IMR-90 (cell line): ENCODE results near the gene SSTR1. TPM values are rescaled to one million over a fixed set of nuclear protein-coding genes. Genes with fewer than 3 reads are reported as not detected.

Source experiments
- ATAC-seq: fragments of 200-7000 bp; cut with Tn5 transposase; 2 replicates; pipeline ENCODE4 v1.9.1; 2020; ENCODE audit warnings: low read depth, mild to moderate bottlenecking, moderate library complexity
- BruUV-seq: library from RNA; stranded (reverse); fragments of 400-500 nt; replicated peaks from 2 replicates; lab custom pipeline; 2021; lab: Mats Ljungman, UMichigan
- CTCF ChIA-PET: fragments of 300-600 bp; formaldehyde crosslinking; extraction: SDS; loops from one replicate; lab custom pipeline; 2021; ENCODE audit warnings: antibody characterized with exemption; lab: Yijun Ruan, JAX
- POLR2A ChIA-PET: fragments of 300-600 bp; sonication (Branson Sonifier 250); formaldehyde crosslinking; loops from one replicate; lab custom pipeline; 2022; ENCODE audit warnings: antibody characterized with exemption; ENCODE audit not compliant: unreplicated experiment; lab: Charles Lee
- DNase-seq: peaks from one replicate; pipeline ENCODE4 v3.0.0; 2013
- H2AFZ ChIP-seq: replicated peaks from 2 replicates; pipeline ENCODE3; 2013; ENCODE audit warnings: low read length, mild to moderate bottlenecking; ENCODE audit not compliant: poor library complexity
- H2AK5ac ChIP-seq: 2 replicates; pipeline ENCODE4 v1.6.1; 2013; ENCODE audit warnings: low read depth, low read length, inconsistent platforms
- H2AK9ac ChIP-seq: replicated peaks from 2 replicates; pipeline ENCODE3; 2013; ENCODE audit warnings: mild to moderate bottlenecking, low read depth, low read length, moderate library complexity; ENCODE audit not compliant: poor library complexity
- H2BK120ac ChIP-seq: 2 replicates; pipeline ENCODE4 v1.6.1; 2013; ENCODE audit warnings: low read depth, low read length, inconsistent platforms
- H2BK15ac ChIP-seq: 3 replicates; pipeline ENCODE4 v1.6.1; 2013; ENCODE audit warnings: low read depth, low read length, inconsistent platforms
- H2BK20ac ChIP-seq: 2 replicates; pipeline ENCODE4 v1.6.1; 2013; ENCODE audit warnings: low read depth, mild to moderate bottlenecking, inconsistent platforms, low read length, moderate library complexity
- H2BK5ac ChIP-seq: 2 replicates; pipeline ENCODE4 v1.6.1; 2013; ENCODE audit warnings: mild to moderate bottlenecking, low read depth, low read length, inconsistent platforms; ENCODE audit not compliant: poor library complexity, severe bottlenecking
- H3K14ac ChIP-seq: replicated peaks from 2 replicates; pipeline ENCODE4 v1.6.1; 2013; ENCODE audit warnings: low read depth, low read length, inconsistent platforms
- H3K18ac ChIP-seq: 2 replicates; pipeline ENCODE4 v1.6.1; 2013; ENCODE audit warnings: low read depth, low read length, control low read depth
- H3K23ac ChIP-seq: 2 replicates; pipeline ENCODE4 v1.6.1; 2013; ENCODE audit warnings: low read depth, low read length, inconsistent platforms
- H3K27ac ChIP-seq: 2 replicates; pipeline ENCODE4 v1.5.1; 2013; ENCODE audit warnings: mild to moderate bottlenecking, control low read depth, low read length; ENCODE audit not compliant: insufficient read depth
- H3K27me3 ChIP-seq: 2 replicates; pipeline ENCODE4 v1.6.1; 2013; ENCODE audit warnings: low read length; ENCODE audit not compliant: control insufficient read depth, insufficient read depth
- H3K36me3 ChIP-seq: 2 replicates; pipeline ENCODE4 v1.6.1; 2013; ENCODE audit warnings: low read length, mixed read lengths; ENCODE audit not compliant: control insufficient read depth, insufficient read depth
- H3K4ac ChIP-seq: 2 replicates; pipeline ENCODE4 v1.6.1; 2013; ENCODE audit warnings: low read depth, low read length, inconsistent platforms
- H3K4me1 ChIP-seq: 2 replicates; pipeline ENCODE4 v1.6.1; 2013; ENCODE audit warnings: low read length, mixed read lengths; ENCODE audit not compliant: control insufficient read depth, insufficient read depth
- H3K4me2 ChIP-seq: 2 replicates; pipeline ENCODE4 v1.6.1; 2013; ENCODE audit warnings: low read depth, mild to moderate bottlenecking, control low read depth, low read length, moderate library complexity
- H3K4me3 ChIP-seq: 2 replicates; pipeline ENCODE4 v1.5.1; 2013; ENCODE audit warnings: low read depth, mild to moderate bottlenecking, control low read depth, low read length, moderate library complexity; ENCODE audit not compliant: insufficient read depth
- H3K56ac ChIP-seq: 2 replicates; pipeline ENCODE4 v1.6.1; 2013; ENCODE audit warnings: low read length, inconsistent platforms; ENCODE audit not compliant: insufficient read depth; ENCODE audit errors: extremely low read depth
- H3K79me1 ChIP-seq, 2 experiments: 2 replicates each; pipeline ENCODE4 v1.6.1; 2013; ENCODE audit warnings: low read length in 2 of 2, inconsistent platforms in 1 of 2, low read depth in 1 of 2
- H3K9ac ChIP-seq: 2 replicates; pipeline ENCODE4 v1.6.1; 2013; ENCODE audit warnings: low read depth, low read length, control low read depth
- H3K9me1 ChIP-seq: 2 replicates; pipeline ENCODE4 v1.6.1; 2013; ENCODE audit warnings: low read length, inconsistent platforms; ENCODE audit not compliant: insufficient read depth
- H3K9me3 ChIP-seq: 2 replicates; pipeline ENCODE4 v1.6.1; 2013; ENCODE audit warnings: low read length; ENCODE audit not compliant: control insufficient read depth, insufficient read depth
- H4K20me1 ChIP-seq: 2 replicates; pipeline ENCODE4 v1.6.1; 2013; ENCODE audit warnings: low read length, inconsistent platforms; ENCODE audit not compliant: insufficient read depth
- H4K5ac ChIP-seq: 2 replicates; pipeline ENCODE4 v1.6.1; 2013; ENCODE audit warnings: mild to moderate bottlenecking, low read depth, low read length, control low read depth
- H4K8ac ChIP-seq, 2 experiments: 2 replicates each; pipeline ENCODE4 v1.6.1; 2013; ENCODE audit warnings: low read depth in 2 of 2, low read length in 2 of 2, control low read depth in 1 of 2, inconsistent platforms in 1 of 2
- H4K91ac ChIP-seq: 2 replicates; pipeline ENCODE4 v1.6.1; 2013; ENCODE audit warnings: low read depth, low read length, inconsistent platforms; ENCODE audit not compliant: insufficient read depth
- BHLHE40 ChIP-seq: fragments of 150-350 bp; IDR thresholded peaks from 2 replicates; pipeline ENCODE4 v1.6.1; 2016; ENCODE audit warnings: mild to moderate bottlenecking, low read depth, low read length
- CHD1 ChIP-seq: IDR thresholded peaks from 2 replicates; pipeline ENCODE4 v1.6.1; 2012; ENCODE audit warnings: low read depth, low read length, improper control_type of control experiment
- CTCF ChIP-seq: conservative IDR thresholded peaks from 2 replicates; pipeline ENCODE4 v1.5.1; 2012; ENCODE audit warnings: mild to moderate bottlenecking, low read depth, low read length, improper control_type of control experiment
- ELK1 ChIP-seq: fragments of 150-350 bp; IDR thresholded peaks from 2 replicates; pipeline ENCODE4 v1.6.1; 2016; ENCODE audit warnings: low read depth, mild to moderate bottlenecking, low read length, moderate library complexity, borderline replicate concordance
- MAFK ChIP-seq: IDR thresholded peaks from 2 replicates; pipeline ENCODE4 v1.6.1; 2012; ENCODE audit warnings: low read depth, low read length, improper control_type of control experiment
- MXI1 ChIP-seq: IDR thresholded peaks from 2 replicates; pipeline ENCODE4 v1.6.1; 2012; ENCODE audit warnings: low read depth, mild to moderate bottlenecking, low read length, moderate library complexity, borderline replicate concordance
- POLR2A ChIP-seq: IDR thresholded peaks from 2 replicates; pipeline ENCODE4 v1.6.1; 2012; ENCODE audit warnings: mild to moderate bottlenecking, low read depth, low read length
- RAD21 ChIP-seq: IDR thresholded peaks from 2 replicates; pipeline ENCODE4 v1.6.1; 2012; ENCODE audit warnings: low read length, improper control_type of control experiment
- RCOR1 ChIP-seq: IDR thresholded peaks from 2 replicates; pipeline ENCODE4 v1.6.1; 2012; ENCODE audit warnings: mild to moderate bottlenecking, low read length, improper control_type of control experiment; ENCODE audit not compliant: insufficient replicate concordance
- RFX5 ChIP-seq: IDR thresholded peaks from 2 replicates; pipeline ENCODE4 v1.8.0; 2012; ENCODE audit warnings: low read depth, mild to moderate bottlenecking, low read length, moderate library complexity
- WGBS, 2 experiments: methylation state at CpG; one replicate each; pipeline versions ENCODE4 v1.1.5 to v1.1.7; 2013; ENCODE audit warnings: missing lambda C conversion rate in 2 of 2; ENCODE audit not compliant: insufficient read length in 1 of 2; ENCODE audit errors: extremely low coverage in 2 of 2; 5-methylcytosine and 5-hydroxymethylcytosine counted together
- dilution Hi-C: fragments of 300-500 bp; cut with HindIII; formaldehyde crosslinking; loops from one replicate; pipeline ENCODE4 v1.14.3; 2018; ENCODE audit warnings: low sequenced_read_pairs; ENCODE audit not compliant: unreplicated experiment
- in situ Hi-C: fragments of 300-500 bp; cut with MboI; formaldehyde crosslinking; loops from 3 replicates; pipeline ENCODE4 v1.14.3; 2019; ENCODE audit warnings: low sequenced_read_pairs, inconsistent platforms, mixed read lengths
- intact Hi-C: fragments of 100-400 bp; cut with micrococcal nuclease; formaldehyde crosslinking; loops from 2 replicates; pipeline ENCODE4 v1.10.0; 2022
- polyA plus RNA-seq, 3 experiments: library from polyadenylated mRNA; depleted of rRNA; stranded (reverse); fragments of >200 nt; gene quantifications; 2 replicates each; pipeline ENCODE4 v1.2.3, GENCODE V29; 2012; ENCODE audit warnings: low replicate concordance in 1 of 3
- total RNA-seq: library from RNA; depleted of rRNA; stranded (reverse); fragments of >200 nt; gene quantifications from 2 replicates; pipeline ENCODE4 v1.2.3, GENCODE V29; 2012

Gene SSTR1
- total and polyA plus RNA-seq, 2 of the 4 experiments (the other 2 are of a cell fraction): 1.1 to 5.5 TPM

GRCh38 chr14:38254571-38255407 is 47.1 kb downstream of the SSTR1 start (continued):
- no peak for TF ChIP-seq ELK1
- TF ChIP-seq CHD1: no peak

- Histone ChIP-seq H3K4ac (peak overlapping the region; percentile 60; the same call in 1 of the 2 replicates), H3K27ac (peak overlapping the region; percentile 27; the same call in 1 of the 2 replicates), H3K4me3 (peak overlapping the region; percentile 31), H2BK120ac (peak overlapping the region; percentile 61), H3K27me3 (no peaks in the 10 kb centered on the region), H3K18ac (no peak overlapping the region; the same call in 1 of the 2 replicates), H2AK9ac (peak overlapping the region; percentile 0), H2BK20ac (no peak overlapping the region; the same call in 1 of the 2 replicates), H4K20me1 (no peaks in the 10 kb centered on the region), H3K4me2 (peak overlapping the region; percentile 46), H3K9ac (0 out of 2 replicates have a peak overlapping the region, but pooled peaks have one; percentile 29), H3K56ac (no peak overlapping the region), H2BK5ac (peak overlapping the region; percentile 60), H2AFZ (peak overlapping the region; percentile 78), H3K4me1 (peaks cover 2% of the 10 kb centered on the region; the same call in 1 of the 2 replicates), H4K5ac (no peak overlapping the region), H3K14ac (0 out of 2 replicates have a peak overlapping the region, but pooled peaks have one; percentile 59), H3K9me3 (0 out of 2 replicates have a peak, but pooled peaks cover 2% of the 10 kb centered on the region), H3K23ac (0 out of 2 replicates have a peak overlapping the region, but pooled peaks have one; percentile 31), H3K36me3 (no peaks in the 10 kb centered on the region), H2BK15ac (0 out of 3 replicates have a peak overlapping the region, but pooled peaks have one; percentile 78), H3K9me1 (no peaks in the 10 kb centered on the region), H4K91ac (no peak overlapping the region), H3K79me1 (no peaks in the 10 kb centered on the region), H2AK5ac (0 out of 2 replicates have a peak overlapping the region, but pooled peaks have one; percentile 9), H4K8ac (peak overlapping the region in 1 of 2 experiments; percentile 52; a peak in 2 of 4 replicates)
- ChIA-PET POLR2A (no interaction called here), CTCF (no interaction called here)
- dilution Hi-C loops: no loop called here
- intact Hi-C loops: no loop called here
- ATAC-seq (peak; percentile 33), DNase-seq (no peak)
- in situ Hi-C loops: no loop called here
- BruUV-seq: no TSS peak
- 18% methylated on average over 25 of the region's 29 CpGs; no CpG with 5 or more reads in 1 of the 2 experiments for WGBS, 2 experiments
- TF ChIP-seq BHLHE40: no peak
- TF ChIP-seq CTCF: no peak
- TF ChIP-seq RCOR1: no peak
- TF ChIP-seq MAFK: no peak
- no peak for TF ChIP-seq RAD21
- TF ChIP-seq RFX5: no peak
- TF ChIP-seq ELK1: no peak
- no peak for TF ChIP-seq MXI1
- TF ChIP-seq CHD1: no peak
- TF ChIP-seq POLR2A: no peak
These were observed 47.6 kb downstream of the SSTR1 start for GRCh38 chr14:38255408-38255672.
